Measurements from ENCODE around the gene RBM38. TPM values are rescaled to one million over a fixed set of nuclear protein-coding genes. Genes with fewer than 3 reads are reported as not detected.
"Not testable (repeated sequence)": the region's sequence is repeated elsewhere in the genome, so short reads cannot be mapped to it uniquely, and the experiment has no call there.

Gene RBM38
- polyA plus RNA-seq, 1 donor = 72.6 TPM

- DNase-seq = not testable (repeated sequence)
Observed at GRCh38 chr20:57419479-57419878, 28.3 kb downstream of the RBM38 start.

GRCh38 chr20:57420571-57421252 is 29.5 kb downstream of the RBM38 start:
- DNase-seq = no peak

GRCh38 chr20:57421253-57422220 is 30.3 kb downstream of the RBM38 start:
- no peak for DNase-seq

- DNase-seq = no peak
Observed at GRCh38 chr20:57422254-57422653, 31.1 kb downstream of the RBM38 start.

GRCh38 chr20:57425150-57426013 is 34.2 kb downstream of the RBM38 start:
- DNase-seq = no peak

- no peak for DNase-seq
Observed at GRCh38 chr20:57426271-57426689, 35.1 kb downstream of the RBM38 start.

GRCh38 chr20:57426831-57427230 is 35.6 kb downstream of the RBM38 start:
- DNase-seq = no peak

- peak; percentile 32 for DNase-seq
Observed at GRCh38 chr20:57428324-57429158, 37.3 kb downstream of the RBM38 start.

GRCh38 chr20:57429159-57429496 is 37.9 kb downstream of the RBM38 start:
- DNase-seq = no peak

- no peak for DNase-seq
Observed at GRCh38 chr20:57429580-57430200, 38.5 kb downstream of the RBM38 start.

- not testable (repeated sequence) for DNase-seq
Observed at GRCh38 chr20:57430201-57430596, 39.0 kb downstream of the RBM38 start.

GRCh38 chr20:57431539-57431835 is 40.3 kb downstream of the RBM38 start:
- no peak for DNase-seq

GRCh38 chr20:57432480-57432861 is 41.3 kb downstream of the RBM38 start:
- DNase-seq = no peak

GRCh38 chr20:57432862-57433491 is 41.8 kb downstream of the RBM38 start:
- DNase-seq = no peak

GRCh38 chr20:57433657-57434389 is 42.6 kb downstream of the RBM38 start:
- no peak for DNase-seq

GRCh38 chr20:57434390-57434700 is 43.1 kb downstream of the RBM38 start:
- DNase-seq = no peak

GRCh38 chr20:57435105-57435497 is 43.9 kb downstream of the RBM38 start:
- no peak for DNase-seq

- DNase-seq = no peak
Observed at GRCh38 chr20:57435498-57436222, 44.5 kb downstream of the RBM38 start.

GRCh38 chr20:57436223-57436545 is 45.0 kb downstream of the RBM38 start:
- DNase-seq = no peak

- DNase-seq = no peak
Observed at GRCh38 chr20:57437267-57437666, 46.1 kb downstream of the RBM38 start.

All from hindlimb muscle (tissue), 1 donor.